Muscle of leg (tissue), 16 donors: ENCODE results near the gene APOLD1. TPM values are rescaled to one million over a fixed set of nuclear protein-coding genes. Genes with fewer than 3 reads are reported as not detected.
"Not testable (repeated sequence)": the region's sequence is repeated elsewhere in the genome, so short reads cannot be mapped to it uniquely, and the experiment has no call there.

Experiments
- DNase-seq: peaks from one replicate; pipeline ENCODE4 v3.0.0; 2013
- H3K27ac ChIP-seq: one replicate; pipeline ENCODE4 v1.5.1; 2013; ENCODE audit warnings: mild to moderate bottlenecking, low read length, control low read depth
- H3K27me3 ChIP-seq: one replicate; pipeline ENCODE4 v1.6.1; 2013; ENCODE audit warnings: low read length; ENCODE audit not compliant: control insufficient read depth, insufficient read depth
- H3K36me3 ChIP-seq: one replicate; pipeline ENCODE4 v1.6.1; 2013; ENCODE audit warnings: low read length; ENCODE audit not compliant: control insufficient read depth, insufficient read depth
- H3K4me1 ChIP-seq: one replicate; pipeline ENCODE4 v1.6.1; 2013; ENCODE audit warnings: low read length; ENCODE audit not compliant: control insufficient read depth, insufficient read depth
- H3K4me3 ChIP-seq: one replicate; pipeline ENCODE4 v1.5.1; 2013; ENCODE audit warnings: low read length, control low read depth
- H3K9me3 ChIP-seq: replicated peaks from 2 replicates; pipeline ENCODE4 v1.6.1; 2013; ENCODE audit warnings: low read depth, low read length; ENCODE audit not compliant: control insufficient read depth
- WGBS: methylation state at CpG from one replicate; pipeline ENCODE4 v1.1.5; 2013; ENCODE audit warnings: missing lambda C conversion rate; ENCODE audit not compliant: insufficient coverage; 5-methylcytosine and 5-hydroxymethylcytosine counted together
- long read RNA-seq, 11 donors: transcript quantifications; one replicate each; lab custom pipeline, GENCODE V29; 2026
- polyA plus RNA-seq, 8 donors: library from polyadenylated mRNA; unstranded; fragments of 120-200 nt; gene quantifications; one replicate each; pipeline versions ENCODE4 v1.2.1 to v1.2.3, GENCODE V29; 2013; ENCODE audit warnings: inconsistent platforms in 1 of 8, low replicate concordance in 1 of 8; ENCODE audit not compliant: insufficient read length in 8 of 8, insufficient read depth in 1 of 8
- total RNA-seq: library from RNA; stranded (reverse); fragments of 120-200 nt; gene quantifications from one replicate; pipeline ENCODE4 v1.2.4, GENCODE V29; 2013

Gene APOLD1
- 8.8 TPM for total RNA-seq
- 10 to 100 TPM in 2 of 8 donors, 1 to 10 TPM in 6; 6.8 to 11.2 (median 8.4) TPM for polyA plus RNA-seq
- long read RNA-seq, donor 1, partial matches to known transcripts: 6 of 6 reads
- long read RNA-seq, donor 1, other reads (novel, unspliced or antisense): 0 of 6 reads
- long read RNA-seq, donor 2, full-length matches to known transcripts: 1 of 1 reads
- long read RNA-seq, donor 2, partial matches to known transcripts: 0 of 1 reads
- long read RNA-seq, donor 2, other reads (novel, unspliced or antisense): 0 of 1 reads
- long read RNA-seq, donor 3, full-length matches to known transcripts: 2 of 2 reads
- long read RNA-seq, donor 3, partial matches to known transcripts: 0 of 2 reads
- long read RNA-seq, donor 3, other reads (novel, unspliced or antisense): 0 of 2 reads
- long read RNA-seq, donor 4, full-length matches to known transcripts: 1 of 1 reads
- long read RNA-seq, donor 4, partial matches to known transcripts: 0 of 1 reads
- long read RNA-seq, donor 4, other reads (novel, unspliced or antisense): 0 of 1 reads
- long read RNA-seq, donor 5, full-length matches to known transcripts: 5 of 10 reads
- long read RNA-seq, donor 5, partial matches to known transcripts: 5 of 10 reads
- long read RNA-seq, donor 5, other reads (novel, unspliced or antisense): 0 of 10 reads
- long read RNA-seq, donor 6, full-length matches to known transcripts: 1 of 1 reads
- long read RNA-seq, donor 6, partial matches to known transcripts: 0 of 1 reads
- long read RNA-seq, donor 6, other reads (novel, unspliced or antisense): 0 of 1 reads
- long read RNA-seq, donor 7, full-length matches to known transcripts: 1 of 1 reads
- long read RNA-seq, donor 7, partial matches to known transcripts: 0 of 1 reads
- long read RNA-seq, donor 7, other reads (novel, unspliced or antisense): 0 of 1 reads
- long read RNA-seq, donor 8, partial matches to known transcripts: 14 of 14 reads
- long read RNA-seq, donor 8, other reads (novel, unspliced or antisense): 0 of 14 reads
- long read RNA-seq, donor 9, full-length matches to known transcripts: 3 of 3 reads
- long read RNA-seq, donor 9, partial matches to known transcripts: 0 of 3 reads
- long read RNA-seq, donor 9, other reads (novel, unspliced or antisense): 0 of 3 reads
- long read RNA-seq, donor 10, full-length matches to known transcripts: 2 of 2 reads
- long read RNA-seq, donor 10, partial matches to known transcripts: 0 of 2 reads
- long read RNA-seq, donor 10, other reads (novel, unspliced or antisense): 0 of 2 reads
- long read RNA-seq, donor 11, full-length matches to known transcripts: 2 of 2 reads
- long read RNA-seq, donor 11, partial matches to known transcripts: 0 of 2 reads
- long read RNA-seq, donor 11, other reads (novel, unspliced or antisense): 0 of 2 reads

GRCh38 chr12:12784911-12785814 is at the start of gene APOLD1:
APOLD1 (plus strand) TSS chr12:12785659; CDS start chr12:12785692, 33 bp downstream.
- Histone ChIP-seq H3K4me1 (peaks cover 26% of the 10 kb centered on the region), H3K9me3 (no peaks in the 10 kb centered on the region), H3K27me3 (no peaks in the 10 kb centered on the region), H3K36me3 (no peaks in the 10 kb centered on the region), H3K4me3 (peak within 1 kb of the TSS; percentile 74), H3K27ac (peak within 1 kb of the TSS; percentile 96)
- DNase-seq: peak; percentile 89
- 56% methylated on average over 6 of the region's 14 CpGs for WGBS

GRCh38 chr12:12736759-12737676 is 48.4 kb upstream of the APOLD1 start:
- no peak overlapping the region for H3K27ac ChIP-seq
- 100% methylated on average over 2 of the region's 9 CpGs for WGBS
- no peaks in the 10 kb centered on the region for H3K36me3 ChIP-seq
- H3K9me3 ChIP-seq: no peaks in the 10 kb centered on the region
- H3K4me1 ChIP-seq: peaks cover 6% of the 10 kb centered on the region
- no peak overlapping the region for H3K4me3 ChIP-seq
- DNase-seq: peak; percentile 71
- no peaks in the 10 kb centered on the region for H3K27me3 ChIP-seq

GRCh38 chr12:12738152-12738551 is 47.3 kb upstream of the APOLD1 start:
- H3K4me3 ChIP-seq, H3K36me3 ChIP-seq, DNase-seq, H3K9me3 ChIP-seq, H3K4me1 ChIP-seq, H3K27ac ChIP-seq, H3K27me3 ChIP-seq: not testable (repeated sequence)
- 86% methylated on average over 1 of the region's 2 CpGs for WGBS

GRCh38 chr12:12741660-12742059 is 43.8 kb upstream of the APOLD1 start:
- Histone ChIP-seq H3K4me3 (no peak overlapping the region), H3K27ac (peak overlapping the region; percentile 31), H3K36me3 (no peaks in the 10 kb centered on the region), H3K9me3 (no peaks in the 10 kb centered on the region), H3K27me3 (no peaks in the 10 kb centered on the region), H3K4me1 (peaks cover 12% of the 10 kb centered on the region)
- no CpG with 5 or more reads among the region's 3 CpGs for WGBS
- no peak for DNase-seq

- H3K4me3 ChIP-seq: no peak overlapping the region
- H3K36me3 ChIP-seq: no peaks in the 10 kb centered on the region
- H3K4me1 ChIP-seq: peaks cover 16% of the 10 kb centered on the region
- no peaks in the 10 kb centered on the region for H3K9me3 ChIP-seq
- WGBS: 54% methylated on average over 4 of the region's 8 CpGs
- DNase-seq: no peak
- no peaks in the 10 kb centered on the region for H3K27me3 ChIP-seq
- no peak overlapping the region for H3K27ac ChIP-seq
Measured at GRCh38 chr12:12744546-12745305, 40.7 kb upstream of the APOLD1 start.

- WGBS: 66% methylated on average over 6 of the region's 7 CpGs
- H3K4me3 ChIP-seq: no peak overlapping the region
- H3K36me3 ChIP-seq: no peaks in the 10 kb centered on the region
- DNase-seq: no peak
- no peaks in the 10 kb centered on the region for H3K27me3 ChIP-seq
- peaks cover 16% of the 10 kb centered on the region for H3K4me1 ChIP-seq
- no peak overlapping the region for H3K27ac ChIP-seq
- H3K9me3 ChIP-seq: no peaks in the 10 kb centered on the region
Measured at GRCh38 chr12:12745576-12746211, 39.8 kb upstream of the APOLD1 start.

- Histone ChIP-seq H3K36me3 (no peaks in the 10 kb centered on the region), H3K4me3 (no peak overlapping the region), H3K4me1 (peaks cover 13% of the 10 kb centered on the region), H3K27me3 (no peaks in the 10 kb centered on the region), H3K27ac (no peak overlapping the region), H3K9me3 (no peaks in the 10 kb centered on the region)
- WGBS: 17% methylated on average over 1 of the region's 3 CpGs
- DNase-seq: no peak
Measured at GRCh38 chr12:12747278-12747677, 38.2 kb upstream of the APOLD1 start.

- peaks cover 13% of the 10 kb centered on the region for H3K4me1 ChIP-seq
- no peak overlapping the region for H3K4me3 ChIP-seq
- no peaks in the 10 kb centered on the region for H3K27me3 ChIP-seq
- no peak for DNase-seq
- whole genome bisulfite sequencing: no CpG with 5 or more reads among the region's 3 CpGs
- no peaks in the 10 kb centered on the region for H3K36me3 ChIP-seq
- H3K27ac ChIP-seq: no peak overlapping the region
- no peaks in the 10 kb centered on the region for H3K9me3 ChIP-seq
Measured at GRCh38 chr12:12748044-12748443, 37.4 kb upstream of the APOLD1 start.
